WI38 (cell line): ENCODE measurements around the gene CCDC154.

Experiments
- H3K4me3 ChIP-seq: 2 replicates; pipeline ENCODE4 v1.5.1; 2011; ENCODE audit warnings: low read depth, mild to moderate bottlenecking, control low read depth, low read length
- TF ChIP-seq, protein P1 (sequence below): IDR thresholded peaks from 2 replicates; pipeline ENCODE4 v1.5.1; 2012; ENCODE audit warnings: low read depth, mild to moderate bottlenecking, control low read depth, low read length

CCDC154 gene

DNA sequence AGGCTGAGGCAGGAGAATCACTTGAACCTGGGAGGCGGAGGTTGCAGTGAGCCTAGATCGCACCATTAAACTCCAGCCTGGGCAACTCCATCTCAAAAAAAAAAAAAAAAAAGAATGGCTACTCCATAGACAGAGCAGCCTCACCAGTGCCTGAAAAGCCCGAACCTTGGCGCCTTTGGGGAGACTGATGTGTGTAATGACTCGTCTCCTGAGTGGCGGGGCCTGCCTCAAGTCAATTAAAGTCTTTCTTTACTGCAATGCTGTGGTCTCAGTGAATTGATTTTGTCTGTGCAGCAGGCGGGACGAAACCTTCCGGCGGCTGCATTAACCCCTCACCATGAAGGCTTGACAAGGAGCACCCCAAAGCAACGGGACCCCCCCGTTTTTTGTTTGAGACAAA lies 20.3 kb downstream of the CCDC154 start:
- no peak overlapping the region for H3K4me3 ChIP-seq
- TF ChIP-seq, protein P1, sequence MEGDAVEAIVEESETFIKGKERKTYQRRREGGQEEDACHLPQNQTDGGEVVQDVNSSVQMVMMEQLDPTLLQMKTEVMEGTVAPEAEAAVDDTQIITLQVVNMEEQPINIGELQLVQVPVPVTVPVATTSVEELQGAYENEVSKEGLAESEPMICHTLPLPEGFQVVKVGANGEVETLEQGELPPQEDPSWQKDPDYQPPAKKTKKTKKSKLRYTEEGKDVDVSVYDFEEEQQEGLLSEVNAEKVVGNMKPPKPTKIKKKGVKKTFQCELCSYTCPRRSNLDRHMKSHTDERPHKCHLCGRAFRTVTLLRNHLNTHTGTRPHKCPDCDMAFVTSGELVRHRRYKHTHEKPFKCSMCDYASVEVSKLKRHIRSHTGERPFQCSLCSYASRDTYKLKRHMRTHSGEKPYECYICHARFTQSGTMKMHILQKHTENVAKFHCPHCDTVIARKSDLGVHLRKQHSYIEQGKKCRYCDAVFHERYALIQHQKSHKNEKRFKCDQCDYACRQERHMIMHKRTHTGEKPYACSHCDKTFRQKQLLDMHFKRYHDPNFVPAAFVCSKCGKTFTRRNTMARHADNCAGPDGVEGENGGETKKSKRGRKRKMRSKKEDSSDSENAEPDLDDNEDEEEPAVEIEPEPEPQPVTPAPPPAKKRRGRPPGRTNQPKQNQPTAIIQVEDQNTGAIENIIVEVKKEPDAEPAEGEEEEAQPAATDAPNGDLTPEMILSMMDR = no peak

DNA sequence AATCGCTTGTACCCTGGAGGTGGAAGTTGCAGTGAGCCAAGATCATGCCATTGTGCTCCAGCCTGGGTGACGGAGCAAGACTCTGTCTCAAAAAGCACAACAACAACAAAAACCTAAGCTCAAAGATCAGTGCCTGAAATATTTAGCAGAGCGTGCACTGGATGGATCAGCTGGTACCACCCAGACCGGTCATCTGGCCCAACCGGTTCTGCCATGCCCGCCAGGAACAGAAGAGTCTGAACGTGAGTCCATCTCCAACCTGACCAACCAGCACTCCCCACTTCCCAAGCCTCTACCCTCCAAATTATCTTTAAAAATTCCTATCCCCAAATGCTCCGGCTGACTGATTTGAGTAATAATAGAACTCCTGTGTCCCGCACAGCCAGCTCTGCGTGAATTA lies 22.3 kb downstream of the CCDC154 start:
- no peak overlapping the region for H3K4me3 ChIP-seq
- TF ChIP-seq, protein P1 = no peak

GRCh38 chr16:1420111-1420539 lies 24.2 kb downstream of the CCDC154 start:
- H3K4me3 ChIP-seq = peak overlapping the region; percentile 97
- TF ChIP-seq, protein P1 = no peak

DNA sequence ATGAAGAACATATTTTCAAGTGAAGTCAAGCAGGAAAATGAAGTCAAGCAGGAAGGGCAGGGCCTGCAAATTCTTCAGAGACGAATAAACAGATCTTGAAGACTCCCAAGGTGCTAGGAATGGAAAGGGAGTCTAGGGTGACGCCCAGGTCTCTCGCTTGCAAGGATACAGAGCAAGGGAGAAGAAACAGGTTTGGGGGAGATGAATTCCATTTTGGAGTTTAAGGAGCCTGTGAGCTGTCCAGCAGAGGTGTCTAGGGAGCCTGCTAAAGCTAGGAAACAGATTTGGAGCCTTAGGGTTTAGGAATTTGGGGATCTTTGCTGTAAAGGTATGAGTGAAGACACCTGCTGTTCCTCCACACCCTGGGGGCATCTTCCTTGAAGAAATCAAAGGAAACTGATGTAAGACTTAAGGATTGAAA lies 27.8 kb downstream of the CCDC154 start:
- H3K4me3 ChIP-seq = no peak overlapping the region
- TF ChIP-seq, protein P1 = no peak

- TF ChIP-seq, protein P1 = no peak
- H3K4me3 ChIP-seq = peak within 1 kb of the TSS; percentile 69
Measured at GRCh38 chr16:1414532-1415260, 29.7 kb downstream of the CCDC154 start, which contains the start of gene UNKL. TSS of gene UNKL (minus strand) at chr16:1414704. CDS start at chr16:1414691, 13 bp downstream.

- H3K4me3 ChIP-seq = peak overlapping the region; percentile 69
Measured at GRCh38 chr16:1413684-1414531, 30.4 kb downstream of the CCDC154 start.

More at GRCh38 chr16:1413684-1414531, 30.4 kb downstream of the CCDC154 start:
- TF ChIP-seq, protein P1 = peak; percentile 44
